Measurements from ENCODE around the gene NDUFS1.
"Not testable (repeated sequence)": the region's sequence is repeated elsewhere in the genome, so short reads cannot be mapped to it uniquely, and the experiment has no call there.

Gene NDUFS1

DNA sequence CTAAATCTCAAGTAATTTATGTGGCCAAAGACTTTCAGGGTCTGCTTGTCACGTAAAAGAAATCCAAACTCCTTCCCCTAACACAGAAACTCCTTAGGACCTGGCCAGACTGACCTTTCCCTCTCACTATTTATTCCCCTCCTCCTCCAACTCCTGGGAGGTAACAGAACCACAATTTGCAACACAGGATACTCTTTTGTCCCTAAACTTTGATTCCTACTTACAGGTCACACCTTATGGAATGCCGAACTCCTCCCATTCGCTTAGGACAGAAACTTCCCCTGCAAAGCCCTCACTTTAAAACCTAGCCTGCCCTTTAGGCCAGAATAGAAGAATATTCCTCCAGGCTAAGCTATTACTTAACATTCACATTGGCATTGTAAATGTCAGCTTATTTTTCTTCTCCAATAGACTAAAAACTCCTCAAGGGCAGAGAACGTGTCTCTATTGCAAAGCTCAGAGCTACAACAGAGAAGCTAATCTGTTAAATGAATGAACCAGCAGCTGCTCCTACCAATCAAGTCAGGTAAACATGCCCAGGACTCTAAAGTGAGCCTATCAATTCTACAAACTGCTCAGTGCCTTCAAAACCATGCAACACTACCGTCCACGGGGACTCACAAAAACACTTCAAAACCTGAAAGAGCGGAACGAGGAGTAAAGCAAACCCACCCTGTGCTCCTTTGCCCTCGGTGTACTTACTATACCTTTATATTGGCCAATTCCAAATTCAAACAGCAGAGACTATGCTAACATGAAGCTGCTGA, 79.4 kb downstream of the NDUFS1 start:
- TF ChIP-seq CTCF (IDR thresholded peaks at IDR 0.05; ENCODE audit: borderline replicate concordance, insufficient read depth, low read depth, low read length), result no peak
- H3K4me3 ChIP-seq (ENCODE audit: low read depth, low read length), result no peak overlapping the region

DNA sequence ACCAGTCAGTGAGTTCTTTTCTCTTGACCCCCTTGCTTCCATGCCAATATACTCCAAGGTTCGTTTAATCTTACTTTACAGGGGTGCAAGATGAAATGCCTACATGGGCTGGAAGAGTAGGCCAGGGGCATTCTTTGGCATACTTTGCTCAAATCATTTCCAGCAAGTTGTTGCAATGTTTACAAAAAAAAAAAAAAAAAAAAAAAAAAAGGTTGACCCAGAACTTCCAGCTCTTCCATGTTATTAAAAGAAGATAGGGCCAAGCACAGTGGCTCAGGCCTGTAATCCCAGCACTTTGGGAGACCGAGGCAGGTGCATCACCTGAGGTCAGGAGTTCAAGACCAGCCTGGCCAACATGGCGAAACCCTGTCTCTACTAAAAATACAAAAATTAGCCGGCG, 81.4 kb downstream of the NDUFS1 start:
- not testable (repeated sequence) for H3K4me3 ChIP-seq (ENCODE audit: low read depth, low read length)

DNA sequence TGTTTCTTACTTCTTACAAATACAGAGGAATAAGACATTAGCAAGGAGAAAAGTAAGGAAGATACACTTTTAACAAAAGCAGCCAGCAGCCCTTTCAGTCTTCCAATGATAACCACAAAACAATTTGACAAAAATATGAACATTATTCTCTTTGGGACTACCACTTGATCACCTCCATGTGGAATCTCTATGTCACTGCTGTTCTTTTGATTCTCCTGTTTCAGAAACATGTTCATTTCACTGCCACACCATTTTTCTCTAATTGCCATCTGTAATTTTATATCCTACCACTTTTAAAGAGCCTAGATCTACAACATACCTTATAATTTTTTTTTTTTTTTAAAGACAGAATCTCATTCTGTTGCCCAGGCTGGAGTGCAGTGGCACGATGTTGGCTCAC, 84.1 kb downstream of the NDUFS1 start:
- TF ChIP-seq CTCF (IDR thresholded peaks at IDR 0.05; ENCODE audit: borderline replicate concordance, insufficient read depth, low read depth, low read length), result no peak
- H3K4me3 ChIP-seq (ENCODE audit: low read depth, low read length), result no peak overlapping the region

DNA sequence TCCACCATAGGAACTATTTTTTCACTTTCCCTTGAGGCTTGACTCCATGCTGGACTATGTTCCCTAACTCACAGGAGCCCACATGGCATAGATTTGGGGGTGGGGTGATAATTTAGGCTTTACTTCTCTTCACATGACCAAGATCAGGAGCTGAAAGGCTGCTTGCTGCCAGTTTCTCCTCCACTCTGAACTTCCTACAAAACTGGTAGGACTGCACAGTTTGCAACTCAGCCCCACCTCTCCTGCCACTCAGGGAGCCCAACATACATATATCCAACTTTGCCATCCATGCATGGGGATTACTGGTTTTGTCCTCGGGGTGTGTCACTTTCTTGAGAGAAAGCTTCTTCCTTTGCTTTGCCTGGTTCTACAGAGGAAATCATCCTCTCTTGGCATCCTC, 87.4 kb downstream of the NDUFS1 start:
- TF ChIP-seq CTCF (IDR thresholded peaks at IDR 0.05; ENCODE audit: borderline replicate concordance, insufficient read depth, low read depth, low read length), result no peak
- no peak overlapping the region for H3K4me3 ChIP-seq (ENCODE audit: low read depth, low read length)

- H3K4me3 ChIP-seq (ENCODE audit: low read depth, low read length), result no peak overlapping the region
- no peak for TF ChIP-seq CTCF (IDR thresholded peaks at IDR 0.05; ENCODE audit: borderline replicate concordance, insufficient read depth, low read depth, low read length)
Measured at GRCh38 chr2:206069417-206069816, 89.8 kb downstream of the NDUFS1 start.

- H3K4me3 ChIP-seq (ENCODE audit: low read depth, low read length), result no peak overlapping the region
- TF ChIP-seq CTCF (IDR thresholded peaks at IDR 0.05; ENCODE audit: borderline replicate concordance, insufficient read depth, low read depth, low read length), result no peak
Measured at GRCh38 chr2:206068207-206068606, 91.0 kb downstream of the NDUFS1 start.

Data from GM12875 (cell line).